ENCODE data around the gene CDRT15L2.
"Not testable (repeated sequence)": the region's sequence is repeated elsewhere in the genome, so short reads cannot be mapped to it uniquely, and the experiment has no call there.

The CDRT15L2 gene

DNA sequence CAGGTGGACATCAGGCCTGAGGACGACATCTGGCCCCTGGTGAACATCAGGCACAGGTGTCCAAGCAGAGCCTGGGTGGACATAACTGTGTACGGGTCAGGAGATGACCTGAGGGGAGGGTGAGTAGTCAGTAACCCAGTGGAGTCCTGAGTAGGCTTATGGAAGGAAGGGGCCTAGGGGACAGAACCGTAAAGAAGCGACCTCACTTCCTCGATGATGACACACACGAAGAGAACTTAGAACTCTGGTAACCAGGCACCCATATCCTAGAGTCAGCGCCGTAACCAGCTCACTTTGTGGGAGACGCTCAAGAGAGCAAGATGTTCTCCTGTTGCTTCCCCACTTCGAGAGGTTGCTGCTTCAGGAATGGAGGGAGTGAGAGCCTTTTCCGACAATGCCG, at the start of gene CDRT15L2:
Gene CDRT15L2 (plus strand): TSS at position 301 of the 400 bp plus-strand sequence. CDS start 20 bp downstream, at position 321.
- not testable (repeated sequence) for DNase-seq

- DNase-seq: not testable (repeated sequence)
Measured at GRCh38 chr17:20530104-20530503, 49.4 kb upstream of the CDRT15L2 start.

- DNase-seq: not testable (repeated sequence)
Measured at GRCh38 chr17:20532544-20533090, 46.9 kb upstream of the CDRT15L2 start.

DNA sequence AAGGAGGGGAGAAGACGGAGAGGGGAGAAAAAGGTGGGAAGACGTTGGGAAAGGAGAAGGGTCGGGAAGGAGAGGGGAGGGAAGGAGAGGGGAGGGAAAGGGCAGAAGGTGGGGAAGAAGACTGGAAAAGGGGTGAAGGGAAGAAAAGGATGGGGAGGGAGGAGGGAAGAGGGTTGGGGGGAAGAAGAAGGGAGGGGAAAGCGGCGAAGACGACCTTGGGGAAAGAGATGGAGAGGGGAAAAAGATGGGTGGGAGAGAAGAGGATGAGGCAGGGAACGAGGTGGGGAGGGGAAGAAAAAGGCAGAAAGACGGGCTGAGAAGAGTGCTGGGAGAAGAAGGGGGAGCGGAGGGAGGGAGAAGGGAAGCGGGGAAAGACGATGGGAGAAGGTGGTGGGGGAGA, 46.3 kb upstream of the CDRT15L2 start:
- DNase-seq: not testable (repeated sequence)

DNA sequence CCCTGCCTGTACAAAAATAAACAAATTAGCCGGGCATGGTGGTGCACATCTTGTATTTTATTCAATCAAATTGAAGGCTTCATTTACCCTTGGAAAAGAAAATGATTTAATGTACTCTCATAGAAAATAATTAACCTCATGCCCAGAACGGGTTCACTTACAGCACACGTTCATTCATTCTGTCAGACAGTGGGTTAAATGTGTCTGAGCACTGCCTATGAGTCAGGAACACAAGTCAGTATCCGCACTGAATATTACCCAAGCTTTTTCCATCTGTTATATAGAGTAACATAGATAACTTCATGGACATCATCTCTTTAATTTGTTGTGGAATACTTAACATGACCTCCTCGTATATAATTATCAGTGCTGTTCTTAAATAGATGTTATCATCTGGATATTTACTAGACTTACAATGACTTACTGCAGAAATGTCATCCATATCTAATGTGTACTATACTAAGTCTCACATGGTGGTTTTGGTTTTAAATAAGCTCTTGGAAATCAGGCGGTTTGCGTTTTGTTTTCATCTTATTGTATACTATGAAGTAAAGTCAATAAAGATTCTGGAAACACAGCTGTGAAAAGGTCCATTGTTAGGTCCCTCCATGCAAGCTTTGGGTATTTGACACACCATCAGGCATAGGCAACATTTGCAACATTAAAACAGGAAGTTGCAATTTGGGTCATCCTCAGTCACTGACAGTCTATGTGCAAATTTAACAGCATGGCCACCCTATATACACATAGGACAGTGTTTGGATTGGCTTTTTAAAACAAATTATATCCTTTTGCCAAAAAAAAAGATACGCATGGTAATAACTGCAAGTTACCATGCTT, 44.6 kb upstream of the CDRT15L2 start:
- not testable (repeated sequence) for DNase-seq

GRCh38 chr17:20540414-20540813, 39.1 kb upstream of the CDRT15L2 start:
- DNase-seq: not testable (repeated sequence)

DNA sequence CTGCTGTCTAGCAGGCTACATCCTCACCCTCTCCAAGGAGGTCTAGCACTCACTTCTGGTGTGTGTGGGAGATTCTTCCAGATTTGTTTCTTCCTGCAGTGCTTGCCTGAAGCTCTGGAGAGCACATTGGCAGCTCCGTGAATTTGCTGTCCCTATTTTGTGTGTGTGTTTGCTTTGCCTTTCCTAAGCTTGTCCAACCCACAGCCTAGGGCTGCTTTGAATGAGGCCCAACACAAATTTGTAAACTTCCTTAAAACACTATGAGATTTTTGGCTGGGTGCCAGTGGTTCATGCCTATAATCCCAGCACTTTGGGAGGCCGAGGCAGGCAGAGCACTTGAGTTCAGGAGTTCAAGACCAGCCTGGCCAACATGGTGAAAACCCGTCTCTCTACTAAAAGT, 38.7 kb upstream of the CDRT15L2 start:
- DNase-seq: not testable (repeated sequence)

DNA sequence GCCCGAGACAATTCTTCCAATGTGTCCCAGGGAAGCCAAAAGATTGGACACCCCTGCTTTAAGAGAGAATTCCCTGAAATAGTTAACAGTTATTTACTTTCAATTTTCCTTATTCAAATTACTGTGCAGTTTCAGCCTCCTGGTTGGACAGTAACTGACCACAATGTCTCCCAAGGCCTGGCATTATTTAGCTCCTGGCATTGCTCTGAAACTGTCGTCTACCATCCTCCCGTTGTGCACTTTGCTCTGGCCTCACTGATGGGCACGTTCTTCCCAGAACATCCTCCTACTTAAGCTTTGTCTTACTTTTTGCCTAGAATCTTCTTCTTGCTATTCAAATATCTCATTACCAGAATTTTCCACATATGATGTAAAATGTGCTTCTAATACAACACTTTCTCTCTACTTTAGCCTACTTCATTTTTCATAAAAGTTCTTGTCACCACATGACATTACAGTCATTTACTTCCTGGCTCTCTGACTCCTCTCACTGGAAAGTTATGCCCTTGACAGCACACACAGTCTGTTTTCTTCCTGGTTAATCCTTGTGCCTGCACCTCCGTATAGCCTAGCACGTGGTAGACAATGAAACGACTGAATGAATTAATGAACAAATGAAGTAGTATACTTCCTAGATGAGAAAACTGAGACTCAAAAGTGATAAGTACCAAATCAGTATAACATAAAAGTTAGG, 37.5 kb upstream of the CDRT15L2 start:
- not testable (repeated sequence) for DNase-seq

GRCh38 chr17:20547923-20548322, 31.6 kb upstream of the CDRT15L2 start:
- not testable (repeated sequence) for DNase-seq

- not testable (repeated sequence) for DNase-seq
Measured at GRCh38 chr17:20552920-20553319, 26.6 kb upstream of the CDRT15L2 start.

DNA sequence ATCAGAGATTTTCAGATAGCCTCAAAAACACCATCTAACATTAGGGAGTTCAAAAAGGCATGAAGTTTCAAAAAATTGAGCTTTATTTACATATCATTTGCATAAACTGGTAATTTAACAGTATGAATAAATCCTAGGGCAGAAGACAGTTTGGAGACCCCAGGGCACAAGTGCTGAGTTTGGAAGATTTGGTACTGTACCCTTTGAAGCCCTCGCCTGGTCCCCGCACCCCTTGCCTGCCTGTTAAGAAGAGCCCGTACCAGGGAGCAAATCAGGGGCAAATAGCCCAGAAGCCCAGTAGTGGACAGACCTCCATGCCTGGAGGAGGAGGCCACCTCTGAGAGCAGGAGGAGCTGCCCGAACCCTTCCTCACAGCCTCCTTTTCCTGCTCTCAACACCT, 24.8 kb upstream of the CDRT15L2 start:
- not testable (repeated sequence) for DNase-seq

DNA sequence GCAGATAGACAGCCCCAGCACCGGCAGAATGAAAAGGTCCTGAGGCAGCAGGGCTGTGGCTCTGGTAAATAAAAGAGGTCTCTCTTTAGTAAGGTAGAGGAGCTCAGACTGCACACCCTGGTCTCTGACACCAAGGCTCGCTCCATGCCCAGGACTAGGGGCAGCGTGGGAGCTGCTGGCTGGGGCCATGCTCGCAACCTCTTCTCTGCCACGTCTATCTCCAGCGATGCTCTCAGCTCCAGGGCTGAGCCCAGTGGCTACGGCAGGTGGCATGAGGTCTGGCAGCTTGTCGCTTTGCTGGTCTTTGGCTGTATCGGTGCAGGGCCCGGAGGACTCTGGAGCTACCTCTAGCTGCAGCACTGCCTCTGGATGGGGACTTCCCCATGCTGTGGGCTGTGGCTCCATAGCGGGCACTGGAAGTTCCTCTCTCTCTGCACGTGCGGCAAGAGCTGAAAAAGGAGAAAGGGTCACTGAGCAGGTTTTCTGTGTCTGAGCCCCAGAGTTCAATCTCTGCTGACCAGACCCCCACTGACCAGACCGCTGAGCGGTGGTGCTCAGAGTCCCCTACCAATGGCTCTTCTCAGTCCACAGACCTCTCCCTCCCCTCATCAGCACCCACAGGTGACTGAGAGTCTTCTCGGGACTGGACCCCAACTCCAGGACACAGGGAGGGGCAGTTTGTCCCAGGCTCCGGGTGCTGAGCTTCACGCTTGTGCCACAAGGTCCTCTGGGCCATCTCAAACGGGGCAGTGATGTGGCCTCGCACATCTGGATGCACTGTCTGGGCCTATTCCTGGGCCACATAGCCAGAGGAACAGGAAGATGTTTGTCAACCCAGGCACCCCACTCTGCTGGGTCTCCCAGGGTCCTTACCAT, 24.2 kb upstream of the CDRT15L2 start:
- DNase-seq: not testable (repeated sequence)

DNA sequence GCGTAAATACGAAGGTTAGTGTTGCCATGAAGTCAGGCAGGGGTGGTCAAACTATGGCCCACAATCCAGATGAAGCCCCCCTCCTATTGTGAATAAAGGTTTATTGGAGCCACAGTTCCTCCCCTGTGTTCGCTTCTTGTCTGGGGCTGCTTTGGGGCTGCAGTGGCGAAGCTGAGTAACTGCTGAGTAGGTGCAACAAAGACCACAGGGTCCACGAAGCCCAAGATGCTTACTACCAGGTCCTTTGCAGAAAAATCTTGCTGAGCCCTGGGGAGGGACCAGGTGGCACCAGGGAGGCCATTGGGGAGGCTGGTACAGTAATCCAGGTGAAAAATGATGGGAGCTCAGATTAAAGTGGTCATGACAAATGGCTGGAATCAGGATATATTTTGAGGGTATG, 21.4 kb upstream of the CDRT15L2 start:
- DNase-seq: not testable (repeated sequence)

DNA sequence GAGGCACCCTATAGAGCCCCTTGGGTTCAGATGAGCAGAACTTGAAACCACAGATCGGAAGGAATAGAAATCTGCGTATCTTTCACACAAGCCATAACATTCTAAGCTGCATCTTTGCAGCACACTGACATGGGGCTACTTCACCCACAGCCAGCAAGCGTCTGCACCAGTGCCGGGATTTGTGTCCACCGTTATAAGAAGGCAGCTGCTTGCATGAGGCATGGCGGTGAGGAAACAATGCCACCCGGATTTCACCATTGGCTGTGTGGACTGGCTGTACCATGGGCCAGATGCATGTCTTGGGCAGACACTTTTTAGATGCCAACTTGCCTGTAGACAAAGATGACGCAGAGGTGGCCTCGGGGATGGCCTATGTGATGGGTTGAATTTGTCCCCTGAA, 20.5 kb upstream of the CDRT15L2 start:
- DNase-seq: not testable (repeated sequence)

GRCh38 chr17:20562587-20562986, 16.9 kb upstream of the CDRT15L2 start:
- no peak for DNase-seq

DNA sequence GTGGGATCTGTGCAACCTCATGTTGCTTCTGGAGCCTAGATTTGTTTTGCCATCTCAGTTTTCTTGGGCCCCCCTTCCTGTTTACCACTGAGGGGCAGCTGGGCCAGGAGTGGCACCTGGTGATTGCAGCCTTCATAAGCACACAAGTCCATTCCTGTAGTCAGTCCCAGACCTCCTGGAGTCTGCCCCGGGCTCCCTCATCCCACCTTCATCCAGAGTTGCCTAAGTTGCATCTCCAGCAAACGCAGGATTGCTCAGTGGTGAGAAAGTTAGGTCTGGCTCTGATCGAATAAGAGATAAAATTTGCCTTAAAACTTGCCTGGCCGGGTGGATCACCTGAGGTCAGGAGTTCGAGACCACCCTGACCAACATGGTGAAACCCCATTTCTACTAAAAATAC, 14.3 kb upstream of the CDRT15L2 start:
- DNase-seq: not testable (repeated sequence)

DNA sequence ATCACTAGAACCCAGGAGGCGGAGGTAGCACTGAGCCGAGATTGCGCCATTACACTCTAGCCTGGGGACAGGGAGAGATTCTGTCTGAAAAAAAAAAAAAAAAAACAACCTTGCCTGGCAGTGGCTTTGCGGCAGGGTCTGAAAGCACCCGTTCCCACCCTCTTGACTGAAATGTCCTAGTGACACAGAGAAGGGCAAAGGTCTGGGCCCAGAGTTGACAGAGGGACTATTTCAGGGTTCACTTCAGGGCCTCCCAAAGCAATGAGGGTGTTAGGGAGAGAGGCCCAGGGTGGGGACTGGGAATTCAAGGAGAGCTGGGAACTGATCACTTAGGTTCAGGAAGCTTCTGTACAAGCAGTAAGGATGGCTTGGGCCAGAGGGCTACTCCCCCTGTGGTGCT, 13.8 kb upstream of the CDRT15L2 start:
- DNase-seq: no peak

DNA sequence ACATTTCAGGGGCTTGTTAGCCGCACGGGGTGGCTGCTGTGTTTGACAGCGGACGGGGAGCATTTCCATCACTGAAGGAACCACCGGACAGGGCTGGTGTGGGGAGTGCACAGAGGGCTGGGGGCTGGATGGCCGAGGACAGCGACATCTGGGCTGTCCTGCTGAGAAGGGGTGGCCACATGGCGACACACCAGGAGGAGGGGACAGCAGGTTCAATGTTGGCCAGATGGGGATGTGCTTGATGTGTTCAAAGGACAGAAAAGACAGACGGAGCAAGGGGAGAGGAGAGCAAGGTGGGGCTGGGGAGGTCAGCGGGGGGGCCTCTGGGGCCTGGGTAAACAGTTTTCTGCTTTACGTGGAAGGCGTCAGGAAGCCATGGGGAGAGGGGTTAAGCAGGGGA, 12.8 kb upstream of the CDRT15L2 start:
- DNase-seq: not testable (repeated sequence)

DNA sequence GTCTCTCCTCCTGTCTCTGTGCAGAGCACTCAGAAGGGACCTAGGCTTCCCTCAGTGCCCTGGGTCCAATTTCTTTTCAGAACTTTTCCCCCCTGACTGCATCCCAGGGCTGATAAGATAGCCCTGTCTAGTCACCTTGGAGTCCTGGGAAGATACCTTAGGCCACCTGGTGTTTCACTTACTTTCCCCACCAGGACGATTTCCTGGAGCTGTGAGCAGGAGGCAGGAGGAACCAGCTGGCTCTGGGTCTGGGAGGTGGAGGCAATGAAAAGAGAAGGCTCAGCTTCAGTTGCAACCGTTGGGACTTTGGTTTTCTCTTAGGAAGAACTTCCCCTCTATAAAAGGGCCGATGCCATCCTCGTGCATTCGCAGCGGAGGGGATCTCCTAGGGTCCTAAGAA, 12.1 kb upstream of the CDRT15L2 start:
- not testable (repeated sequence) for DNase-seq

DNA sequence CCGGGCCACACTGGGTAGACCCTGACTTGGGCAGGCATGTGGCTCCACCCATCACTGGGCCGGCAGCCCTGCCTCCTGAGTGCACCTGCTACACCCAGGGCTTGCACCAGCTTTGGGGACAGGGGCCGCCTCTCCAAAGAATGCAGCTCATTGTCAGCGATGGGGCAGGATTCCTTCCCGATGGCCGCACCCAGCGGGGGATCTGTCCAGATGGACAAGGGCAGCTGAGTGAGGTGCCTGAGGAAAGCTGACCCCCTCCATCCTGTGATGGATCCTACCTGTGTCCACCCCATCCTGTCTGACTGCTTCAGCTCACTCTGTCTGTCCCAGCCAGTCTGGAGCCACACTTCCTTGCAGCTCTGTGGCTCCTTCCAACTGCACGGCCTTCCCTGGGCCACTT, 10.9 kb upstream of the CDRT15L2 start:
- DNase-seq: not testable (repeated sequence)

GRCh38 chr17:20571653-20572052, 7.9 kb upstream of the CDRT15L2 start:
- not testable (repeated sequence) for DNase-seq

DNA sequence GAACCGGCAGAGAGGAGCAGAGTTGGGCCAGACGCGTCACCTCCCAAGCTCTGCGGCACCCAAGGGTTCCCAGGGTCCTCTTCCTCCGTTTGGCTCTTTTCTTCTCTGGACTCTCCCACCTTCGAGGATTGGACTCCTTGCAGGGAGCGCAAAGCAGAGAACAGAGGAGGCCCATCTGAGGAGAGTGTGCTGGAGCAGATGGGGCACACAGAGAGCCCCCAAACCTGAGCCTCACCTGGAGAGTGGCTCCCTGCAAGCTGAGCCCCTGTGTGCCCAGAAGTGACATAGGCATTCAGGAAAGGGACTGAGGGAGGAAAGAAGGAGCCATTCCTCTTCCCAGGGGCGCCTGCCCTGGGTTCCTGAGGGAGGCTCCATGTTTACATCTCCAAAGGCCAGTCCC, 6.3 kb upstream of the CDRT15L2 start:
- DNase-seq: not testable (repeated sequence)

DNA sequence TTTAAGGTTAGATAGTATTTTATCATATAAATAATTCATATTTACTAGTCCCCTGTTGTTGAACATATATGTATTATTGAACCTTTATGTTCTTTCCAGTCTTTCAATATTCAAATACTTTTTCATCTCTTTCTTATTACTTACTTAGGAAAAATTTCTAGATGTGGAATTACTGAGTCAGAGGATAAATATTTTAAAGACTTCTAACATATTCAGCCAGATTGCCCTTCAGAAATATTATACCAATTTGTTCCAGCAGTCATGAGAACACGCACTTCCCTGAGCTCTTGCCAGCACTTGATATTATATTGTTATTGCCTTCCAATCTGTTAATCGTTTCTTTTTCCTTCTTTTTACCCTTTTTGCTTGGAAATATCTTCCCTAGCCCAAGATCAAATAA, 4.5 kb upstream of the CDRT15L2 start:
- not testable (repeated sequence) for DNase-seq
